Measurements from ENCODE around the gene TMEM167A.

The TMEM167A gene, protein sequence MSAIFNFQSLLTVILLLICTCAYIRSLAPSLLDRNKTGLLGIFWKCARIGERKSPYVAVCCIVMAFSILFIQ

DNA sequence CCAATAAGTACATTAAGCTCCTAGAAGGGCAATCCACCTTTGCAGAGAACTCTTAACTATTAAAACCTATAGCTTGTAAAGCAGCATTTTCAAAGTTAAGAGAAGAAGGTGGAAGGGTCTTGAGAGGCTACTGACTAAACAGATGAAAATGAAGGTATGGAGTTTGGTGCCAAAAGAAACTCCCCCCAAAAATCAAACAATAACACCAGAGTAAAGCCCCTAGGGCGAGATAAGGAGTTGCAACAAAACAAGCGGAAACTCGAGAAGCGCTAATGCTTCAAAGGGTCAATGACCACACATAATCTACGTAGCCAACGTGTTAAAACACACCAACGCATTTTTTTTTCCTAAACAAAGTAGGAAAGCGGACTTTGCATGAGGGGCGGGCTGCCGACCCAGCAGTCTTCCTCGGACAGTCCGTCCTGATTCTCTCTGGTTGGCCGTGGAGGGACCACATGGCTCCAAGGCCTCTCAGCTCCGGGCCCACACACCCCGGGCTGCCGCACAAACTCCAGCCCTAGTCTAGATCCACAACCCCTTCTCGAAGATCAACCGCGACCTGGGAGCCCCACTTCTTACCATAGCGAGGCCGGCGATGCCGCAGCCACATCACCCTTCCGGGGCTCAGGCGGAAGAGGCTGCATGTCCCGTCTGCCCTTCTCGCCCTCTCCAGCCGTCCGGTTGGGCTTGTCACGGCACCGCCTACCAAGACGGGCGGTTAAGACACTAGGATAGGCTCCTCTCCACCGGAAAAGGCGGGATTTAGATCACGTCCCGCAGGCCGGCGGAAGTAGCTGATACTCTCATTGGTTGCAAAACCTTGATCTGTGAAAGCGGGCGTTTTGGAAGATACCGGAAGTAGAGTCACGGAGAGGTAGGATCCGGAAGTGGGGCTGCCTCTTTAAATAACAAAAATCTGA is at the start of gene TMEM167A, which contains the start of gene XRCC4:
Gene TMEM167A, minus strand, starts transcription at position 653 of the 920 bp plus-strand sequence. Its CDS starts 71 bp downstream, at position 582.
Gene XRCC4, plus strand, starts transcription at position 806 of the 920 bp plus-strand sequence. CDS start 27,373 bp downstream, outside the sequence.
- DNase-seq: peak; percentile 96

DNA sequence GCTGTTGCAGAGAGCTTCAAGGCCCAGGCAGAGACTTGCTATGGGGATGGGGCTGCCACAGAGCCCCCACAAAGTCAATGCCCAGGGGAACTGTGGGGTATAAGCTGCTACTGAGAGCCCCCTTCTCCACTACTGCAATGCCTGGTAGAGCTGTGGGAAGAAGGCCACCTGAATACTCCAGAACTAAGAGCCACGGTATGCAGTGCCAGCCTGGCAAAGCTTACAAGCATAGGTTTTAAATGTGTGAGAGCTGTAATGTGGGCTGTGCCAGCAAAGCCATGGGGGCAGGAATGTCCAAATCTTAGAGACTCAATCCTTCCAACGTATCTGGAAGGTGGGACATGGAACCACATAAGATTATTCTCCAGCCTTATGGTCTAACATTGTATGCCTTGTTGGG is 49.3 kb upstream of the TMEM167A start:
- DNase-seq: no peak

DNA sequence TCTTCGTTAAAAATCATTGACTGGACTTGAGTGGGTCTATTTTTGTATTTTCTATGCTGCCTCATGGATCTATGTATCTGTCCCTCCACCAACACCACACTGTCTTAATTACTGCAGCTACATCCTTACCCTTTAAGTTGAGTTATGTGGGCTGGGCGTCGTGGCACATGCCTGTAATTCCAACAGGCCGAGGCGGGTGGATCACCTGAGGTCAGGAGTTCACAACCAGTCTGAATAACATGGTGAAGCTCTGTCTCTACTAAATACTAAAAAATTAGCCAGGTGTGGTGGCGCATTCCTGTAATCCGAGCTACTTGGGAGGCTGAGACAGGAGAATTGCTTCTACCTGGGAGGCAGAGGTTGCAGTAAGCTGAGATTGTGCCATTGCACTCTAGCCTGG is 48.4 kb upstream of the TMEM167A start:
- DNase-seq: no peak

DNA sequence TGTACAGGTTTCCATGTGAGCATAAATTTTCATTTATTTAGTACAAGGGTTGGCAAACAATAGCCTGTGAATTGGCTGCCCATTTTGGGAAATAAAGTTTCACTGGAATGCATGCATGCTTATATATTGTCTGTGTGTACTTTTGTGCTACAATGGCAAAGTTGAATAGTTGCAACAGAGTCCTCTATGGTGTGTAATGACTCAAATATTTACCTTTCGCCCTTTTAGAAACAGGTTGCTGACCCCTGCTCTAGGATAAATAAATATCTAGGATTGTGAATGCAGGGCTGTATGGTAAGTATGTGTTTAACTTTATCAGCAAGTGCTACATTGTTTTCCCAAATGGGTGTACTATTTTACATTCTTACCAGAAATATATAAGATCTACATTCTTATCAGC is 47.4 kb upstream of the TMEM167A start:
- no peak for DNase-seq

DNA sequence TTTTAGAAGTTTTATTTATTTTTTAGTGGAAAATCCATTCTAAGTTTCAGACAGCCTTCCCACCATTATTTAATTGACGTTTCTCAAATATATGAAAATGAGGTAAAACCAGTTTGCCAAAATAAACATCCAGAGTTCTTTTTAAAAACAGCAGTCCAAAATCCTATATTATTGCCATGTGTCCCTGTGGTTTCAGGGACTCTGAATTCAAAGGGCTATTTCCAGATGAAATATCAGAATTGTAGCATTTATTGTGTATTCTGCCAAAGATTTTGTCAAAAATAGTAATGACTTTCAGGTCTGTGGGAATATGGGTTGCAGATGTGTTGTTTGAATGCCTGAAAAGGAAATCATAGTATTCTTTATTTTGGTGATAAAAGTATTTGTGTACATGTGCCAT is 41.8 kb upstream of the TMEM167A start:
- no peak for DNase-seq

DNA sequence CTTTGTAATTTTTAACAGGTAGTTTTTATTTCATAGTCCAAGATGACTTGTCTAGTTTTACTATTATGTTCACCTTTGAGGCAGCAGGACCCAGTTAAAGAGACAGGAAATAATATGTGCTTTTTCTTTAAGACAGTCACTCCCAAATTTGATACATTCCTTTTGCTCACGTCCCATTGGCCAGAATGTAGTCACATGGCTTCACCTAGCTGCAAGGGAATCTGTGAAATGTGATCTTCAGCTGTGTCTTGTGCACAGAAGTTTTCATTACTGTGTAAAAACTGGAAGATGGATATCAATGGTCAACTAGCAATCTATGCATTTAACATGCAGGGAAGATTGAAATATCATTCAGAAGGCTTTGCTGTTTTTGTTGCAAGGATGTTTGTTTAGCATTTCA is 41.3 kb upstream of the TMEM167A start:
- no peak for DNase-seq

DNA sequence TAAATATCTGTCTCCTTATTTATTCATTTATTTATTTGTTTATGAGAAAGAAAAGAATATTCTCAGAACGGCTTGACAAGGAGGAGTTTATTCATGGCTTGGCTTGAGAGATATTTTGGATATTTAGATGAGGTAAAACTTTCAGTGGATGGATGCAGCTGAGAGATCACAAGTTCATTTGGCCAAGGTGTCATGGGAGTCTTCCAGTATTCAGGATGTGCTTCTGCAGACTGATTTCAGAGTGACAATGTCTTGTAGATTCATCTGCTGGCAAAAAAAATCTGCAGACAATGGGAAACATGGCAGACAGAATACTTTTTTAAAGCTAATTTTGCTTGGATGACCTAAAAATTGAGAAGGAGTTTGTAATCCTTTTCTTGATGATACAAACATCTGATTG is 38.6 kb upstream of the TMEM167A start:
- no peak for DNase-seq

DNA sequence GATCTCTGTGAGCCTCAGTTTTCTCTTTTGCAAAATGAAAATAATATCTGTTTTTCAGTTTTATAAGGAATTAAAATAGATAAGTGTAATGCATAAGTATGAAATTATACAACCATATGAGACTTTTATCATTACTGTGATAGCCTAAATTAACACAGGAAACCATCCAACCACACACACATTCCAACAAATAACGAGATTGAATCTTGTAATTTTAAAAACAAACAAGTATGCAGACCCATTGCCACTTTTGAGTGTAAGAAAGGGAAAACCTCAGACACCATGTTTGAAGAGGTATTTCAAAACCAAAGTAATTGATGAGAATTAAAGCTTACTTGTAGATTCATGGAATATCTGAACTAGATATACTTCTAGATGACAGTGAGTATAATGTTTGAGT is 32.2 kb upstream of the TMEM167A start:
- DNase-seq: no peak

DNA sequence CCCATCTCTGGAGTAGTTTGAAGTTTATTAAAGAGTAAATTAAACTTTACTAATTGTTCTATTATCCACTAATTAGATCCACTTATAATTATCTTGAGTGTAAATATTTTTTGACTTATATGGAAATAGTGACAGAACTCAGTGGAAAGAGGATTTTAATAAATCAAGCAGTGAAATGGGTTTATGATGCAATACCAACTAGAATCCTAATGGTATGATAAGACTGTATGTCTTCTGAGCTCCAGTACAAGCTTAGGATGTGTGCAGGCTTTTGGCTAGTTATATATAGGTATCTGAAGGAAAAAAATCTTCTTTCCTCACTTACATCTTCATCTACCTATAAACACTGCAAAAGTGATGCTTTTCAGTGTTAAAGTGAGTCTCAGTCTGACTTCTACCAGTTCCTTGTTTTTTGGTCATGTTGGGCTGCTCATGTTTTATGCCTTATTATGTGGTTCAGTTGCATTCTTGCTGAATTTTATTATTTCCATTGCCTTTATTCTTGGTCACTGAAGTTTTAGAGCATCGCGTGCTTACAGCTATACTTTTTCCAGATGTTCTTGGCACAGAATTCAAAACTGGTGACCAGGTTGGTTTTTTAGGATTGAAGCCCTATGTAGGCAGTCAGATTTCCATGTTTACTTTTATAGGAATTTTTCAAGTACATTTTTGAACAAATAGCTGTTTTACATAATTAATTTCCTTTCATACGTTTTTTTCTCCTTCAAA is 30.7 kb upstream of the TMEM167A start:
- DNase-seq: no peak

DNA sequence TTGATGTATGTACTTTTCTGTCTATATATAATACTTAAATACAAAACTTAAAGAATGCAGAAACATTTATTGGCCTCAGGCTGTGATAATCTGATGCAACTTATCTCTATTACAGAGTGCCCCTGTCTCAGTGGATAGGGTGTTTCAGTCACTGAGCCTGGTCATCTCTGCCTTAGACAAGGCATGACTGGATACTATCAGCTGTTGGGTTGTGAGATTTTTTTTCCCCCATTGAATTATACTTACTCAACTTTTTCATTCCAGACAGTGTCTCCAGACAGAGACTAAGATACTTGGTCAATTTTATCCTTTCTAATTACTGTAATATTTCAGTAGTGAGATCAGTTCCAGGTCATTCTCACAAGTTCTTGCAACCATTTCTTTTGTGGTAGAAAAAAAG is 26.8 kb upstream of the TMEM167A start:
- no peak for DNase-seq

DNA sequence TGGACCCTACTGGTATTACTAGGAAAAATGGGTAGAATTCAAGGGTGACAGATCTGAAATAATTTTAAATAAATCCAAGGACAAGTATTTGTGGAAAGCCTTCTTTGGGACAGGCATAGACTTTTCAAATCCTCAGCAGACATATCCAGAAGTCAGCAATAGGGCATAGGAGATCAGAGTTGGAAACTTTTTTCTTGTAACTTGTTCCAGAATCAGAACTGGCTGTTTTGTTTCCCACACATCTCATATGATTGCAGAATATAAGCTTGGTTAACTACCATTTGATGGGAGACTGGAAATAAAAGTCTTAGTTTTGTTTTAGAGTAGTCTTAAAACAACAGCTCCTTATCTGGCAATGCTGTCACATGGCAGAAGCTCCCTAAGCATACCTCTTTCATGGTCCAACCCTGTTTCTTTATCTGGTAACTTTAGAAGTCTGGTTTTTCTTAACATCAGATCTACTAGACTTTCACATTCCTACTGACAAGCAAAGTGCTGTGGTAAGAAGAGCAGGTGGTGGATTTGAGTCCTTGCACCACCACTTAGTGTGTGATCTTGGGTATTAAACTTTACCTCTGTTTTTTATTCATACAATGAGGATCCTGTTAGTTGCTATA is 25.3 kb upstream of the TMEM167A start:
- DNase-seq: no peak

DNA sequence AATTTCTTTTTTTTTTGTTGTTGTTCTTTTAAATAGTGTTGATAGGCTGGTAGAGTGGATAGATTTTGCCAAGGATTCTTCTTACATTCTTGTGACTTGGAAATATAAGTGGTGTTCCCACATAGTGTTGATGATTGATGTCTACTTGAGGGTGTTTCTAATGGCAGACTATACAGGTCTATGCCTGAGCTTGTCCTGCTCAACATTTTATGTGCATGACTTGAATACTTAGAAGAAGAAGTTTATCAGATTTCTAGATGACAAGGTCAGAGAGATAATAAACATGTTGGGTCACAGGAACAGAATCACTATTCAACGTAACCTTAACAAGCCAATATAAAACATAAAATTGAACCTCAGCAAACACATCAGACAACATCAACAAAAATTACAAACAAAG is 24.3 kb upstream of the TMEM167A start:
- no peak for DNase-seq

DNA sequence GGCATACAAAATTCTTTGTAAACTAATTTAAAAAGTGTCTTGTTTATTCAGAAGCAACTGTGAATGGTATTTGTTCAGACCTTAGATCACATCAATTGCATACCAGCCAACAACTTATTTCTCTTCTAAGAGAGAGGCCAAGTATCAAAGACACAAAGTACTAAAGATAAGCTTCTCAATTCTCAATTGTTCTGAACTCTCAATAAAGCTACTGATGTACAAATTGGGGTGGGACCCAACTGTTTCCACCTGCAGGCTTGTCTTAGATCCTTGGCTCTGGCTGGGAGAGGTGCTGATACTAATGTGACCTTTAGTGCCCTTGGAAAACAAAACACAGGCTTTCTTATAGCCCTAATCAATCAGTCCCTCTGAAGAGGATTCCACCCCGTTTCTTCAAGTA is 22.3 kb upstream of the TMEM167A start:
- no peak for DNase-seq

DNA sequence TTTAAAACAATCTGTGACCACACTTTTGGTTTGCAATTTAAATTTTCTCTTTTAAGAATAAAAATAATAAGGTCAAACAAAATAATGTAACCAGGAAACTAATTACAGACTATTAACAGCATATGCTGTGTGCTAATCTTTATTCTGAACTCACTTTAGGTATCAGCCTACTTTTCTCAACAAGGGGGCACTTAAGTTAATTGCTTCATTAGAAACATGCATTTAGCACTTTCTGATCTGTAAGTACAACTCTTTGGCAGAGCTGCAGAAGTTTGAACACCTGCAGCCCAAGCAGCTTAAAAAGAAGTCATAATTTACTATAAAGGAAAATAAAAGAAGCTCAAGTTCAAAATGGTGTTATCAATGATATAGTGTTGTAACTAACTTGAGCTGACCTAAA is 21.8 kb upstream of the TMEM167A start:
- DNase-seq: no peak

DNA sequence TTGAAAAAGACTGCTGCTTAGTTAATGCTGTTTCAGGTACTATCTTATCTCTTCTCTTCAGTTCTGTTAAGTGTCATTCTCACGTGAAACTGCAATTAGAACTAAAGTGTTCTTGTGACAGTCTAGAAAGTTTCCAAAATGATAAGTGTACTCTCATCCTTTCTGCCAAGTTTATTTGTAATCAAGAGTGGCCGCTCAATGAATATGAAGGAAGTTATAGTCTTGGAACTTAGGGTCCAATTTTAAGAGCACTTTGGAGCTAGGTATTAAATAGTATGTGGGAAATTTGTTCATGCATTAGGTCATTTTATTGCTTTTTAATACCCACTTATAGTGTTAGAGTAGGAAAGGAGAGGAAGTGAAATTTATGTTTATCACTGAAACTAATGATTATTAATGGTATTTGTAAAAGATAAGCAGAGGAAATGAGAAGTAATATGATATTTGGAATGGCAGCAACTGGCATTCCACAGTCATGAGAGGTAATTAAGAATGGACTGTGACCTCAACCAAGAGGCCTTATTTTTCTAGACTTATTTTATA is 20.6 kb upstream of the TMEM167A start:
- no peak for DNase-seq

DNA sequence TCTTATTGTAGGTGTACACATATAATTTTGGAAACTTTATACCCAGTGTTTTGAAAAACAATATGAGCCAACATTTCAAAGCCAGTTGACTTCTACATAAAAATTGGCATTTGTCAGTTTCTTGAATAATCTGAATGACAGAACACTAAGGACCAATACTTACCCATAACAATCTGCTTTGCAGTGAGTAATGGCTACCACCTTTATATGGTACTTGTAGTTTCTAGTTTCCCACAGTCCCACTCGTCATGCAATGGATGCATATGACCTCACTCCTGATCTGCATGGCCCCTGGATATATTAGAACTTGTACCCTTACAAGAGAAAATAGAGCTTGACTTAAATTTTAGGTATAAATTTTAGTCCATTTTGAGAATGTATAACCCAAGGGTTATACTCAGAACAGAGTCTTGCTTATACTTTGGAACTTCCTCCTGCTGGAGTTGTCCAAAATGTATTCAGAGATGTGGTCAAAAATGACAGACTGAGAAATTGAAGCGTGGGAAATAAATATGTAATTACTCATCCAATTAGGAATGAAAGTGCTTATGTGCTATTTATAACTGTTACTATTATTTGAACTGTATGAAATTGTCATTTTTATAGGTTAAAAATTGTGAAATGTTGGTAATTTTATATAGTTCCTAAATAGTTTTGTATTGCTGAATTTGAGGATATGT is 19.6 kb upstream of the TMEM167A start:
- DNase-seq: no peak

DNA sequence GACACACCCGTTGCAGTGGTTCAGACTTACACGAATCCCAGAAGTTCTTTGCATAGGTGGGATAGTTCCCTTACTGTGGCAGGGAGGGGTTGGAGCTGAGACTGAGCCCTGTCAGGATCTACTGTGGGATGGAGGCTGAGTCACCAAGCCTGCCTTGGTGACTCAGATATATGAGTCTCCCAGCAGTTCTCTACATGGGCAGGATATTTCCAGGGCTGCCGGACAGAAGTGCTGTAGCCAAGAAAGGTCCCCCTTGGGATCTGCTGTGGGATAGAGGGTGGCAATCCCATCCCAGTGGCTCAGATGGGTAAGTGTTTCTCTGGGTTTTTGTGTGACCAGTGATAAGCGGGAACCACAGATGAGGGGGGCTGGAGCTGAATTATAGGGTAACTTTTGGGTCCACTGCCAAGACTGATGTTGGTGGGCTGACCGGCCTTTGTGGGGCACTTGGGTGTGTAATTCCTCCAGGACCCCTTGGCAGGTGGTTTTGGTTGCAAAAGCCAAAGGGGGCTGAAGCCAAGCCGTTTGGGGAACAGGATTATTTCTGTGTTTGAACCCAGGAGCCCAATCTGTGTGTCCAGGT is 18.9 kb upstream of the TMEM167A start:
- no peak for DNase-seq

DNA sequence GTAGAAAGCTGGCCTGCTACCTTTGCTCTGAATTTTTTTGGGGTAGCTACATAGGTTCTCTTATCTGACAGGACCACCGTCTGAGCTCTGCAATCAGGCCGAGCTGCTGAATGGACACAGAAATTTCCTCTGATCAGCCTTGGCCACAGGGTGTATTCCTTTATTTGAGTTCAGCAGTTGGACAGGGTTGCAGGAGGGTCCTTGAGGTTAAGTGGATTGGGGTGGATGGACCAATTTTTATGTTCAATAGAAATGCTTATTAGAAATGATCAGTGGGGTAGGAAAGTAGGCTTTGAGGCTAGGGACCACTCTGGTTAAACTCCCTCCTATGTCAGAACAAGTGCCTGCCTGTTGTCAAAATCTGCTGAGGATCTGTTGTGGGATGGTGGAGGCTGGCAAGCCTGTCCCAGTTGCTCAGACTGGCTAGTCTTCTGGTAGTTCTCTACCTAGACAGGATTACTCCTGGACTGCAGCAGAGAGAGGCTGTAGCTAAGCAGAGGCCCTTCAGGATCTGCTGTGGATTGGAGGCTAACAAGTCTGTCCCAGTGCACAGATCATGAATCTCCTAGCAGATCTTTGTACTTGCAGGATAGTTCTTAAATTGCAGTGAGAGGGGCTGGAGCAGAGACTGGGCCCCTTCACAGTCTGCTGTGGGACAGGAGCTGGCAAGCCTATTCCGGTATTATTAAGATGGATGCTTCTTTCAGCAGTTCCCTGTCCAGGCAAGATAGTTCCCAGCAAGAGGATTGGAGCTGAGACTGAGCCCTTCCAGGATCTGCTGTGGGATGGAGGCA is 18.2 kb upstream of the TMEM167A start:
- DNase-seq: no peak

DNA sequence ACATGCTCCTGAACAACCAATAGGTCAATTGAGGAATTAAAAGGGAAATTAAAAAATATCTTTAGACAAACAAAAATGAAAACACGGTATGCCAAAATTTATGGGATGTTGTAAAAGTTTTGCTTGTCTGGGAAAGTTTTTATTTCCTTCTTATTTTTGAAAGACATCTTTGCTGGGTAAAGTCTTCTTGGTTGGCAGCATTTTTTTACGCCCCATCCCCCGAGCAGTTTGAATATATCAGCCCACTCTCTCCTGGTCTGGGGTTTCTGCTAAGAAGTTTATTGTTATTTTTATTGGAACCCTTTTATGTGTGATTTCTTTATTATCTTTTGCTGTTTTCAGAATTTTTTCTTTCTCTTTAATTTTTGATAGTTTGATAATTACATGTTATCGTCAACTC is 16.5 kb upstream of the TMEM167A start:
- no peak for DNase-seq

DNA sequence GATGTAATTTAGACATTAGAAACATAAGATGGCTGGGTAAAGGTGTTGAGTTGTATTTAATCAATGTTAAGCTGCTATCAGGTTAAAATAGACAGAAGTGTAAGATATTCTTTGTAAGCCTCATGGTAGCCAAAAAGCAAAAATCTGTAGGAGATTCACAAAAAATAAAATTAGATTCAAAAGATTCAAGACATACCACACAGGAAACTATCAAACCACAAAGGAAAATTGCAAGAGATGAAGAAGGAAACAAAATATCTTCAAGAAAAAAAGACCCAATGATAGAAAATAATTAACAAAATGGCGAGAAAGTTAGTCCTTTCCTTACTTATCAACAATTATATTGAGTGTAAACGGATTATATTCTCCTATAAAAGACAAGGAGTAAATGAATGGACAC is 15.4 kb upstream of the TMEM167A start:
- DNase-seq: no peak

DNA sequence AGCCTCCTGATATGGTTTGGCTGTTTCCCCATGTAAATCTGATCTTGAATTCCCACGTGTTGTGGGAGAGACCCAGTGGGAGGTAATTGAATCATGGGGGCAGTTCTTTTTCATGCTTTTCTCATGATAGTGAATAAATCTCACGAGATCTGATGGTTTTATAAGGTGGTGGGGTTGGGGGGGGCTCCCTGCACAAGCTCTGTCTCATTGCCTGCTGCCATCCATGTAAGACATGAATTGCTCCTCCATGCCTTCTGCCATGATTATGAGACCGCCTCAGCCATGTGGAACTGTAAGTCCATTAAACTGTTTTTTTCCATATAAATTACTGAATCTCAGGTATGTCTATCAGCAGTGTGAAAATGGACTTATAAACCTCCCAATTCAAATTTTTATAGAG is 13.0 kb upstream of the TMEM167A start:
- DNase-seq: no peak

All from stimulated activated naive CD4-positive, alpha-beta T cell treated with Interleukin-2 at 50 U/mL for 16 hours (primary cell).